Kidney epithelial cell (primary cell): ENCODE results near the gene MAML2. TPM values are rescaled to one million over a fixed set of nuclear protein-coding genes. Genes with fewer than 3 reads are reported as not detected.

Experiments
- DNase-seq: peaks from one replicate; pipeline ENCODE4 v3.0.0-alpha.2; 2010; ENCODE audit warnings: low read depth
- H3K27me3 ChIP-seq: 2 replicates; pipeline ENCODE4 v1.6.0; 2011; ENCODE audit warnings: low read length; ENCODE audit not compliant: control insufficient read depth, insufficient read depth
- H3K36me3 ChIP-seq: 2 replicates; pipeline ENCODE4 v1.5.1; 2011; ENCODE audit warnings: low read length; ENCODE audit not compliant: control insufficient read depth, insufficient read depth
- H3K4me3 ChIP-seq: 2 replicates; pipeline ENCODE4 v1.5.1; 2011; ENCODE audit warnings: low read depth, mild to moderate bottlenecking, control low read depth, low read length
- total RNA-seq: library from RNA; depleted of rRNA; stranded (reverse); fragments of >200 nt; gene quantifications from 2 replicates; pipeline ENCODE4 v1.2.3, GENCODE V29; 2015
- TF ChIP-seq, protein P1 (sequence below): IDR thresholded peaks from 2 replicates; pipeline ENCODE4 v1.5.1; 2011; ENCODE audit warnings: mild to moderate bottlenecking, moderate library complexity, low read length, control low read depth, inconsistent platforms; ENCODE audit not compliant: insufficient read depth, poor library complexity, severe bottlenecking

MAML2 gene
- total RNA-seq, 1 donor from 2014 or later = 12.3 TPM

DNA sequence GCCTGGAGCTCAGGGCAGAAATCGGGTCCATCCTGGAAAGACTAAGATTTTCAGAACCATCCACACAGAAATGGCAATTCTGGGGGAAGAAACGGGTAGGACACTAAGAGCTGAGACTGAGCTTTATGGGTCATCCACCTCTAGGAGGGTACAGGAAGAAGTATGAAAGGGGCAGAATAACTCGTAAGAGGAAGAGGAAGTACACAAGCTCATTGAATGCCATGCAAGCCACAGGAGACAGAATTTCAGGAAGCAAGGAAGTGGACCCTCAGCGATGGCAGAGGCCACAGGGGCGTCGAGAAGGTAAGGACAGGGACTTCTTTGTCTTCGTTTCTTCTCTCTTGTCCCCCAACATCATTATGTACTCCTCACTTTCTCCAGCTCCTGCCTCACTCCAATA, 169.6 kb downstream of the MAML2 start:
- TF ChIP-seq, protein P1, sequence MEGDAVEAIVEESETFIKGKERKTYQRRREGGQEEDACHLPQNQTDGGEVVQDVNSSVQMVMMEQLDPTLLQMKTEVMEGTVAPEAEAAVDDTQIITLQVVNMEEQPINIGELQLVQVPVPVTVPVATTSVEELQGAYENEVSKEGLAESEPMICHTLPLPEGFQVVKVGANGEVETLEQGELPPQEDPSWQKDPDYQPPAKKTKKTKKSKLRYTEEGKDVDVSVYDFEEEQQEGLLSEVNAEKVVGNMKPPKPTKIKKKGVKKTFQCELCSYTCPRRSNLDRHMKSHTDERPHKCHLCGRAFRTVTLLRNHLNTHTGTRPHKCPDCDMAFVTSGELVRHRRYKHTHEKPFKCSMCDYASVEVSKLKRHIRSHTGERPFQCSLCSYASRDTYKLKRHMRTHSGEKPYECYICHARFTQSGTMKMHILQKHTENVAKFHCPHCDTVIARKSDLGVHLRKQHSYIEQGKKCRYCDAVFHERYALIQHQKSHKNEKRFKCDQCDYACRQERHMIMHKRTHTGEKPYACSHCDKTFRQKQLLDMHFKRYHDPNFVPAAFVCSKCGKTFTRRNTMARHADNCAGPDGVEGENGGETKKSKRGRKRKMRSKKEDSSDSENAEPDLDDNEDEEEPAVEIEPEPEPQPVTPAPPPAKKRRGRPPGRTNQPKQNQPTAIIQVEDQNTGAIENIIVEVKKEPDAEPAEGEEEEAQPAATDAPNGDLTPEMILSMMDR = no peak
- no peaks in the 10 kb centered on the region for H3K27me3 ChIP-seq
- no peak overlapping the region for H3K4me3 ChIP-seq
- no peaks in the 10 kb centered on the region for H3K36me3 ChIP-seq
- DNase-seq = no peak

DNA sequence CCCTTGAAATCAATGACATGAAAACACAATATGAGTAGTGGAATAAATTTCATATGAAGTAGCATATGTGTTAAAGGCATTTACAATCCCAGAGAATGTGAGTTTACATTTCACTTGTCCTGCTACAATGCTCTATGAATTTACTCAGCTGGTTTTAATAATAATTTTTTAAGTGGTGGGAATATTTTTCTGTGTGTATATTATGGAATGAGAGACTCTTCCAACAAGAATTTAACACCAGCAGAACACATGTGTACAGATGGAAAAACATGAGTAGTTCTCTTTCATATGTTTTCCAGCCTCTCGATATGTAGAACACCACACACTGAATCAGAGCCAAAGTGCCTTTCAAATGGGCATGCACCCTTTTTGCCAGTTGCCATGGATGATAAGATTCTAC, 170.4 kb downstream of the MAML2 start:
- no peak for DNase-seq
- H3K4me3 ChIP-seq = no peak overlapping the region
- H3K36me3 ChIP-seq = no peaks in the 10 kb centered on the region
- TF ChIP-seq, protein P1 = no peak
- H3K27me3 ChIP-seq = no peaks in the 10 kb centered on the region

DNA sequence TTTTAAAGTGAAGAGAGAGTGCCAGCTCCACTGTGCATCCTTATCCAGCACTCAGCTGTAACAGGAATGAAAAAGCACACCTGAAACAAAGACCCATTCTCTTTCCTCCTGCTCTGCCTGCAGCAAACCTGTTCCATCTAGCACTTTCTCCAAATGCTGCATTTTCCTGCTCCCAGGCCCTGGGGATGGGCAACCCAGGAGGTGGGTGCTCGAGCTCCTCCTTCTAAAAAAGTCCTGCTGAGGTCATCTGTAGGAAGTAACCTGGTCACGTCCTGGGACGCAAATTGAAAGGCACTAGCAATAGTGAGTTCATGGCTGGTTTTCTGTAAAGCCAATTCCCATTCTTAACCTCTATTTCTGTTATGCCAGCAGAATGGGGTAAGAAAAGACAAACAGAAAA, 173.7 kb downstream of the MAML2 start:
- H3K4me3 ChIP-seq = no peak overlapping the region
- DNase-seq = no peak
- TF ChIP-seq, protein P1 = no peak
- H3K27me3 ChIP-seq = no peaks in the 10 kb centered on the region
- H3K36me3 ChIP-seq = no peaks in the 10 kb centered on the region

DNA sequence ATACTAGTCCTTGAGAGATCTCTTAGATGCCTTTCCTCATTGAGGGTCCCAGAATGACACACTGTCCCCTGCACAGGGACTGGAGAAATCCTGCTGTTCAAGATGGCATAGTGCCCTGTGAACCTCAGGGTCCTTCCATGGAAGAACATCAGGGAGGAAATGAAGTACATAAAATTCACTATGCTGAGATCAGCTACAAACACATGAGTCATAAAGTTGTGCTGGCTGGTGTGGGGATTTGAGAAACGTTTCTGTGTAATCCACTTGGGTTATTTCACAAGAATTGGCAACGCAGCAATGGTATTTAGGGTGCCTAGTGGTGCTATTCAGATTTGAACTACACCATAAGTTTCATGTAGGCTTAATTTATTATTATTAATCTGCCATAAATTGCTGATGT, 174.4 kb downstream of the MAML2 start:
- peak; percentile 81 for DNase-seq

DNA sequence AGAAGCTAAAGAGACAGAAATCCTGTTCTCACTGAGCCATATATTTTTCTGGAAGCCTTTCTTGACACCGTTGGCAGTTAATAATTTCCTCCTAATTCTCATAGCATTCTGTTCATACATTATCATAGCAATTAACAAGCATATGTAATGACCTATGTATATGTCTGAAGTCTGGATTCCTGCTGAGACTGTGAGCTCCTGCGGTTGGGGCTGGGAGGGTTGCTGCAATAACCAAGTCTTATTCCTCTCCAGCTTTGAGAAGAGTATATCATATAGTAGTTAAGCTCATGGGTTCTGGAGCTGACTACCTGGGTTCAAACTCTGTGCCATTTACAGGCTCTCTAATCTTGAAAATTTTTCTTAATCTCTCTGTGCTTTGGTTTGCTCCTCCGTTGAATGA, 175.2 kb downstream of the MAML2 start:
- H3K4me3 ChIP-seq = no peak overlapping the region
- TF ChIP-seq, protein P1 = no peak
- DNase-seq = no peak

More for the DNA sequence above, 174.4 kb downstream of the MAML2 start:
- Histone ChIP-seq H3K36me3 (no peaks in the 10 kb centered on the region), H3K27me3 (no peaks in the 10 kb centered on the region), H3K4me3 (no peak overlapping the region)
- TF ChIP-seq, protein P1 = no peak

DNA sequence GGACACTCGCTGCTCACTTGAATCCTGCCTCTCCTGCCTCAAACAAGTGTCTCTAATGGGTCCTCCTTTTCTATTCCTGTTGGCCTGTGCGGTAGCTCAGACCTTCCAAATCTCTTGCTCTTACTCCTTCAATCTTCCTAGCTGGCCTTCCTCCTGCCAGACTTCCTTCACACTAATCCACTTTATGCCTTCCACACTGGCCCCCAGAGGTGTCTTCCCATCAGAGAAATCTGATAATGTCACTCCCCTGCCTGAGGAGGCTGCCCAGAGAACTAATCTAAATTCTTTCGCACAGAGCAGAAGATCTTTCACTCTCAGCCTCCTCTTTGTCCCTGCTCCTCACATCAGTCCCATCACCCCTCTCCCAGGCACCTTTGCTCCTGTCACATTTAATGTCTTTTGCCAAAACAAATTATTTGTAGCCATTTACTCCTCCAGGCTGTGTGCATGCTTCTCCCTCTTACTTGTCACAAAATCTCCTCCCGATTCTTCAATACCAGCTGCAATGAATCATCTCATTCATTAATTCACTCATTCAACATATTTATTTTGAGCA, 175.7 kb downstream of the MAML2 start:
- Histone ChIP-seq H3K36me3 (no peaks in the 10 kb centered on the region), H3K4me3 (no peak overlapping the region), H3K27me3 (no peaks in the 10 kb centered on the region)
- TF ChIP-seq, protein P1 = no peak
- DNase-seq = no peak

More for the DNA sequence above, 175.2 kb downstream of the MAML2 start:
- no peaks in the 10 kb centered on the region for H3K27me3 ChIP-seq
- no peaks in the 10 kb centered on the region for H3K36me3 ChIP-seq
